GM23338 (cell line): ENCODE data around the gene SORBS1.

Experiments used
- CREB1 ChIP-seq: fragments of 250-450 bp; sonication (Bioruptor Pico); IDR thresholded peaks from 2 replicates; pipeline ENCODE4 v1.5.0; 2020; ENCODE audit warnings: low read depth, mild to moderate bottlenecking, moderate library complexity
- CTCF ChIP-seq, 2 experiments: fragments of 200-600 bp in 1 of 2; sonication (generic) in 1 of 2; conservative IDR thresholded peaks; 2 replicates each; pipeline versions ENCODE4 v1.5.1 to v1.6.1; 2016 to 2017; ENCODE audit warnings: antibody characterized with exemption in 2 of 2, low read depth in 2 of 2, mild to moderate bottlenecking in 2 of 2, moderate library complexity in 1 of 2
- EZH2 ChIP-seq: fragments of 200-600 bp; sonication (generic); IDR thresholded peaks from one replicate; pipeline ENCODE4 v1.8.0; 2017; ENCODE audit warnings: antibody characterized with exemption, mild to moderate bottlenecking, low read depth; ENCODE audit not compliant: unreplicated experiment
- POLR2AphosphoS5 ChIP-seq: IDR thresholded peaks from 2 replicates; pipeline ENCODE4 v1.6.1; 2016; ENCODE audit warnings: antibody characterized with exemption, low read depth
- REST ChIP-seq: IDR thresholded peaks from one replicate; pipeline ENCODE4 v1.6.1; 2018; ENCODE audit warnings: antibody characterized with exemption; ENCODE audit not compliant: unreplicated experiment

- no peak for TF ChIP-seq EZH2
- TF ChIP-seq CTCF (conservative IDR thresholded peaks at IDR 0.05; ENCODE audit: low read depth in 2 of 2) = peak; percentile 97 to 100
- no peak for TF ChIP-seq REST
- 0 out of 2 replicates have a peak, but pooled peaks have one; percentile 5 for TF ChIP-seq CREB1
- no peak for TF ChIP-seq POLR2AphosphoS5
Observed at GRCh38 chr10:95374597-95375209, 186.5 kb downstream of the SORBS1 start.
